K562 (cell line): ENCODE results near the gene MAP7D1. TPM values are rescaled to one million over a fixed set of nuclear protein-coding genes. Genes with fewer than 3 reads are reported as not detected.

ENCODE experiments used
- CBFA2T3 ChIP-seq: fragments of 450-650 bp; IDR thresholded peaks from 2 replicates; pipeline ENCODE4 v1.6.1; 2017
- CTCF ChIP-seq, 3 experiments: IDR thresholded peaks in 2 of 3; conservative IDR thresholded peaks in 1 of 3; 2 replicates each; pipeline ENCODE4 v1.5.1; 2011 to 2012; ENCODE audit warnings: low read length in 3 of 3, mild to moderate bottlenecking in 3 of 3, control low read depth in 2 of 3, improper control_type of control experiment in 1 of 3, inconsistent platforms in 1 of 3, low read depth in 1 of 3, mixed read lengths in 1 of 3, moderate library complexity in 1 of 3; ENCODE audit not compliant: insufficient read depth in 2 of 3
- JUND ChIP-seq, 2 experiments: IDR thresholded peaks; 2 replicates in 1 of 2; 3 replicates in 1 of 2; pipeline ENCODE4 v1.6.1; 2011; ENCODE audit warnings: borderline replicate concordance in 2 of 2, low read depth in 2 of 2, low read length in 2 of 2, improper control_type of control experiment in 1 of 2, missing biosample characterization in 1 of 2, missing genetic modification characterization in 1 of 2, missing genetic modification reagents in 1 of 2
- MEF2A ChIP-seq: IDR thresholded peaks from 2 replicates; pipeline ENCODE4 v1.6.1; 2011; ENCODE audit warnings: low read depth, mild to moderate bottlenecking, low read length, moderate library complexity; ENCODE audit not compliant: control insufficient read depth
- MTA2 ChIP-seq: fragments of 450-650 bp; IDR thresholded peaks from 2 replicates; pipeline ENCODE4 v1.6.1; 2016; ENCODE audit warnings: low read depth
- MYNN ChIP-seq, 2 experiments: sonication (generic); formaldehyde crosslinking in 1 of 2; IDR thresholded peaks; 2 replicates each; pipeline versions ENCODE4 v1.5.0 to v1.6.1; 2016 to 2020; ENCODE audit warnings: antibody characterized with exemption in 1 of 2, missing genetic modification reagents in 1 of 2
- NFATC3 ChIP-seq: fragments of 450-650 bp; IDR thresholded peaks from 2 replicates; pipeline ENCODE4 v1.6.1; 2017; ENCODE audit warnings: mild to moderate bottlenecking
- PHF8 ChIP-seq: fragments of 200-600 bp; sonication (generic); IDR thresholded peaks from 2 replicates; pipeline ENCODE4 v1.6.1; 2012; ENCODE audit warnings: mixed run types, mild to moderate bottlenecking, inconsistent platforms, low read length, moderate library complexity, borderline replicate concordance
- RBM15 ChIP-seq: fragments of 200-400 bp; formaldehyde crosslinking; IDR thresholded peaks from 2 replicates; pipeline ENCODE4 v1.6.1; 2018; ENCODE audit warnings: mild to moderate bottlenecking, low read length, moderate library complexity; ENCODE audit not compliant: insufficient read depth
- SIN3A ChIP-seq, 2 experiments: fragments of 150-350 bp in 1 of 2; IDR thresholded peaks; 2 replicates each; pipeline ENCODE4 v1.6.1; 2011 to 2016; ENCODE audit warnings: borderline replicate concordance in 2 of 2, low read depth in 2 of 2, low read length in 2 of 2, mild to moderate bottlenecking in 2 of 2, moderate library complexity in 2 of 2; ENCODE audit not compliant: control insufficient read depth in 1 of 2
- SMARCC2 ChIP-seq: fragments of 450-650 bp; IDR thresholded peaks from 2 replicates; pipeline ENCODE4 v1.6.1; 2017; ENCODE audit warnings: antibody characterized with exemption, moderate library complexity, mild to moderate bottlenecking, low read depth
- STAT6 ChIP-seq: sonication (generic); formaldehyde crosslinking; IDR thresholded peaks from 2 replicates; pipeline ENCODE4 v1.8.1; 2023; ENCODE audit warnings: mild to moderate bottlenecking, missing genetic modification reagents
- YY1 ChIP-seq, 3 experiments: IDR thresholded peaks; 2 replicates each; pipeline ENCODE4 v1.6.1; 2011; ENCODE audit warnings: low read length in 2 of 3, mild to moderate bottlenecking in 2 of 3, moderate library complexity in 2 of 3, borderline replicate concordance in 1 of 3, control low read depth in 1 of 3, low read depth in 1 of 3; ENCODE audit not compliant: insufficient read depth in 3 of 3, insufficient replicate concordance in 2 of 3, control insufficient read depth in 1 of 3, insufficient read length in 1 of 3; ENCODE audit errors: extremely low read depth in 1 of 3
- ZNF124 ChIP-seq: sonication (generic); formaldehyde crosslinking; IDR thresholded peaks from 2 replicates; pipeline ENCODE4 v1.8.1; 2022; ENCODE audit warnings: missing genetic modification reagents
- ZNF146 ChIP-seq: IDR thresholded peaks from one replicate; pipeline ENCODE4 v1.6.1; 2018; ENCODE audit warnings: missing compliant biosample characterization; ENCODE audit not compliant: unreplicated experiment
- ZNF280A ChIP-seq: fragments of 450-650 bp; IDR thresholded peaks from 2 replicates; pipeline ENCODE4 v1.6.1; 2018; ENCODE audit warnings: mild to moderate bottlenecking, low read depth; ENCODE audit not compliant: partially characterized antibody
- ZNF449 ChIP-seq: fragments of 250-450 bp; sonication (Bioruptor Pico); IDR thresholded peaks from 2 replicates; pipeline ENCODE4 v1.8.0; 2022; ENCODE audit warnings: moderate library complexity, mild to moderate bottlenecking, inconsistent platforms
- polyA plus RNA-seq, 8 experiments: library from polyadenylated mRNA; depleted of rRNA in 4 of 8; stranded (reverse) in 5 of 8; unstranded in 3 of 8; fragments of >200 nt; fragmentation: Nextera tagmentation in 2 of 8; fragmentation: Illumina TruSeq in 1 of 8; extraction: Ambion mirVana in 2 of 8; extraction: Trizol in 1 of 8; gene quantifications; 2 replicates each; pipeline versions ENCODE4 v1.2.1 to v1.2.3, GENCODE V29; 2011 to 2014; ENCODE audit warnings: inconsistent platforms in 1 of 8, missing spikeins in 1 of 8
- total RNA-seq, 7 experiments: library from RNA; depleted of rRNA in 6 of 7; stranded (reverse); fragments of >200 nt in 6 of 7; fragmentation: Illumina TruSeq in 2 of 7; extraction: Trizol in 2 of 7; gene quantifications; 2 replicates each; pipeline versions ENCODE4 v1.2.1 to v1.2.3, GENCODE V29; 2011 to 2021; ENCODE audit warnings: low replicate concordance in 1 of 7

MAP7D1 gene
- total and polyA plus RNA-seq, 9 of the 15 experiments (the other 6 are each of a cell fraction or from before 2014, with no cell fraction given), result 3.6 to 108 (median 34.5) TPM

GRCh38 chr1:36223381-36223995, 67.5 kb downstream of the MAP7D1 start (continued):
- TF ChIP-seq CBFA2T3 (peak; percentile 57), YY1 (IDR thresholded peaks at IDR 0.05; ENCODE audit: borderline replicate concordance in 1 of 3, control insufficient read depth in 1 of 3, extremely low read depth in 1 of 3, insufficient read depth in 3 of 3, insufficient read length in 1 of 3, insufficient replicate concordance in 2 of 3, low read depth in 1 of 3, low read length in 2 of 3) (no peak), CTCF (IDR thresholded peaks at IDR 0.05 in 2 of 3, conservative IDR thresholded peaks at IDR 0.05 in 1 of 3; ENCODE audit: insufficient read depth in 2 of 3, low read depth in 1 of 3, low read length in 3 of 3) (no peak), SMARCC2 (peak; percentile 58; the same call in 1 of the 2 replicates), ZNF146 (CRISPR knock-in tag) (no peak), PHF8 (peak; percentile 68; the same call in 1 of the 2 replicates), RBM15 (no peak), ZNF449 (CRISPR knock-in tag) (no peak), SIN3A (IDR thresholded peaks at IDR 0.05; ENCODE audit: borderline replicate concordance in 2 of 2, control insufficient read depth in 1 of 2, low read depth in 2 of 2, low read length in 2 of 2) (no peak), ZNF124 (CRISPR knock-in tag) (no peak), MTA2 (0 out of 2 replicates have a peak, but pooled peaks have one; percentile 11), NFATC3 (no peak; the same call in 1 of the 2 replicates), STAT6 (CRISPR knock-in tag) (no peak), JUND (IDR thresholded peaks at IDR 0.05; ENCODE audit: borderline replicate concordance, low read depth, low read length) (0 out of 2 replicates have a peak, but pooled peaks have one; percentile 14), JUND (tag; IDR thresholded peaks at IDR 0.05; ENCODE audit: borderline replicate concordance, low read depth, low read length) (no peak; the same call in 2 of the 3 replicates), MYNN (IDR thresholded peaks at IDR 0.05) (no peak), MYNN (CRISPR knock-in tag; IDR thresholded peaks at IDR 0.05) (no peak), MEF2A (no peak), ZNF280A (no peak)
